Activated T-cell treated with anti-CD3 and anti-CD28 coated beads for 4 hours (primary cell): ENCODE measurements around the gene MIPOL1.
"Not testable (repeated sequence)": the region's sequence is repeated elsewhere in the genome, so short reads cannot be mapped to it uniquely, and the experiment has no call there.

Experiments used
- DNase-seq: peaks from one replicate; pipeline ENCODE4 v3.0.0-alpha.2; 2020

The MIPOL1 gene

DNA sequence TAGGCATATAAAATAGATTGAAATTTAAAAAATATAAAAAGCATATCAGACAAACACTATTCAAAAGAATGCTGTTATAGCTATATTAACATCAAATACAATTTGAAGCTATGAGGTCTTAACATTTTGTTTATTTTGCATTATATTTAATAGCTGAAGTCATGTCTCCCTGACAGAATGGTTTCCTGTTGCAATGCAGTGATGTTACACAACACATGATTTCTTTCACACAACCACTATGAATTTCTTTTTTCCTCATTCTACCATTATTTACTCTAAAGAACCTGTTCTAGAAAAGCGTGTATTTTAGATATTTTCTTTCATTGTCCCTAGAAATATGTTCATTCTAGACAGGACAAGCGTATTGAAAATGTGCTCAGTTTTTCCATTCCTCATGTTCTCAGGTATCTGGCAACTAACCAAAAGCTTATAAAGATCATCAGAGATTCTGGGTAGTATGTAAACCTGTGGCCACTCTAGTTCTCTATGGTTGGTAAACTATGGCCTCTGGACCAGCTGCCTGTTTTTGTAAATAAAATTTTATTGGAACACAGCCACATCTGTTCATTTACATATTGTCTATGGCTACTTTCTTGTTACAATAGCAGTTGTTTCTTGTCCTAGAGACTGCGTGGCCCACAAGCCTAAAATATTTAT is 213.5 kb downstream of the MIPOL1 start:
- no peak for DNase-seq

GRCh38 chr14:37413050-37413449 is 215.3 kb downstream of the MIPOL1 start:
- no peak for DNase-seq

DNA sequence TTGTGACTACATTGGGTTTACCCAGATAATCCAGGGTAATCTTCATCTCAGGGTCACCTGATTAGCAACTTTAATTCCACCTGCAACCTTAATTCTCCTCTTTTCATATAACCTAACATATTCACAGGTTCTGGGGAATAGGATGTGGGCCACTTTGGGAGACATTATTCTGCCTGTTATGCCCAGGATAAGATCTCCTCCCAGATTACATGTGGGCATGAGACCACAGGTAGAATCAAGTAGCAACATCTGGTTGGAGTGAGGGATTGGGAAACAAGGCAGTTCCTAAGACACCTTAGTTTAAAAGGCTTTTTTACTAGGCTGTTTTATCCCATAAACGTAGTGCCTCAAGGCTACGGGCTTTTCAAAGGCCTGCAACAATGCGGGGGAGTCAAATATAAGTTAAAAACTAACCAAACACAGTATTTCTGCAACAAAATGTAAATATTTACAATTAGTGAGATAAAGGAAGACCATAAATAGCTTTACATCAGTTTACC is 215.8 kb downstream of the MIPOL1 start:
- DNase-seq: no peak

GRCh38 chr14:37416264-37416663 is 218.5 kb downstream of the MIPOL1 start:
- DNase-seq: no peak

- DNase-seq: no peak
Measured at GRCh38 chr14:37417151-37417550, 219.4 kb downstream of the MIPOL1 start.

DNA sequence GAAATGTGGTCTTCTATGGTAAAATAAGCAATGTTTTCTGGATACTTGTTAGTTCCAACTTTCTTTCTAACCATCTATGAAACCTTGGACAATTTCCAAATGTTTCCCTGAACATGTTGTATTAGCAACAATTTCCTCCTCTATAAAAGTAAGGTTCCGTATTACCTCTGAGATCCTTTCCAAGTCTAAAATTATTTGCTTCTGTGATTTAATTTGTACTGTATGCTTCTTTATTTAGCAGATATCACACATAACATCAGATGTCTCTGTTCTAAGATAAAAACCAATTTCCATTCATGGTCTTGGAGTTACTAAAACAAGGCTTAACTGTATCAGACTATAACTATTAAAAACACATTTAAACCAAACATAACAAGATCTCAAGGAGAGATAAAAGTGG is 220.1 kb downstream of the MIPOL1 start:
- no peak for DNase-seq

- DNase-seq: no peak
Measured at GRCh38 chr14:37420622-37421021, 222.9 kb downstream of the MIPOL1 start.

DNA sequence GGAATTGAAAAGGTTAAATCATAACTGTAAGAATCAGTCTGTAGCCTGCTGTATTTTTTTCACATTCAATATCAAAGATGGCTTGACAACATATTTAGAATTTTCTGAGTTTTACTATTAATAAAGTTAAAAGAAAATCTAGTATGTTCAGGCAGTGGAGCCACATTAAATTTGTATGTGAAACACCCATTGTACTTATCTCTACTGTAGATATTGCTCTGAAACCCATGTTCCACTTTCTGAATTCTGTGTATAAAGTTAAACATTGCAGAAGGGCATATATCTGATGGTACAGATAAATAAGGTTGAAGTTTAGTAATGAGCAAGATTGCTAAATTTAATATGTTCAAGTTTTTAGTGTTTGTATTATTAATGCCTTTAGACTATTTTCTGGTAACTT is 224.6 kb downstream of the MIPOL1 start:
- DNase-seq: no peak

DNA sequence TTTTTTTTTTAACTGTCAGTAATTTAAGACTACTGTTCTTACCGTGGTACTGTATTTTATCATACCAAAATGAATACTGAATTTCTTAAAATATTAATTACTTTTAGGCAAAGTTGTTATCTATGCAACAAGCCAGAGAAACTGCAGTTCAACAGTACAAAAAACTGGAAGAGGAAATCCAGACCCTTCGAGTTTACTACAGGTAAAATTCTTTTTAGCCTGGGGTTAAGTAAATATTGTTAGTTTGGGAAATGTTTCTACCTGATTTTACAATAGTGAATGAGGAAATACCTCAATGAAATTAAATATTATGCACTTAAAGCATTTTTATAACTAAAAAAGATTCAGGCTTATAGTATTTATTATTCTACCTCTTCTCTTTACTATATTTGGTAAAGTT is 225.0 kb downstream of the MIPOL1 start:
- no peak for DNase-seq

DNA sequence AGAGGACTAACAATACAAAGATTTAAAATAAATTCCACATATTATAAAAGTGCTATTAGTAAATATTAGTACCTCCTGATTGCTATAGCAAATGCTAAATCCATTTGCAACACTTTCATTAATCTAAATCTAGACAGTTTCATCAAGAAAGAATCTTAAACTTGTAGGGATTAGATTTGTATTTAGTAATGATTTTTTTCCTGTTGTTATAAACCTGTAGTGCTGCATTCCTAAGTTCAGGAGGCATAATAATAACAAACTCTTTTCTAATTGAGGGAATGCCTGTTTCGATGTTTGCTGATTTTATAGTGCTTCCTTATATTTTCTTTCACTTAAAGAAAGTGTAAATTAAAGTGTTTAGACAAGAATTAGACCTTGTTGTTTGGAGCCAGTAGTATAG is 231.2 kb downstream of the MIPOL1 start:
- DNase-seq: no peak

GRCh38 chr14:37429618-37430017 is 231.9 kb downstream of the MIPOL1 start:
- no peak for DNase-seq

- no peak for DNase-seq
Measured at GRCh38 chr14:37434867-37435266, 237.1 kb downstream of the MIPOL1 start.

DNA sequence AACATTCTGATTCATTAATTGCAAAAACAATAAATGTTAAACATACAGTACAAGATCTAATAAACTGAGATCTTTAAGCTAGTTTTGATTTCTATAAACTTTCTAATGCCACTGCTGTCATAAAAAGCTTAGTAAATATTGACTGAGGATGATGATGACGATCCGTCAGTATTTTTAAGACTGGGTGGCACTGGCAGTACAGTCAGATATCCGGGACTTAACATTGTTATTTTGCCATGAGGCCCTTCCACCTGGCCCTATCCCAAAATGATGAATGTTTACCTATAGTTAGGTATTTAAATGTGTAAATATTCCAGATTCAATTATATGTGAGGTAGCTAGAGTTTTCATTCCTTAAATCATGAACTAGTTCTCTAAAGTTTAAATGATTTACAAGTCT is 238.8 kb downstream of the MIPOL1 start:
- DNase-seq: no peak

DNA sequence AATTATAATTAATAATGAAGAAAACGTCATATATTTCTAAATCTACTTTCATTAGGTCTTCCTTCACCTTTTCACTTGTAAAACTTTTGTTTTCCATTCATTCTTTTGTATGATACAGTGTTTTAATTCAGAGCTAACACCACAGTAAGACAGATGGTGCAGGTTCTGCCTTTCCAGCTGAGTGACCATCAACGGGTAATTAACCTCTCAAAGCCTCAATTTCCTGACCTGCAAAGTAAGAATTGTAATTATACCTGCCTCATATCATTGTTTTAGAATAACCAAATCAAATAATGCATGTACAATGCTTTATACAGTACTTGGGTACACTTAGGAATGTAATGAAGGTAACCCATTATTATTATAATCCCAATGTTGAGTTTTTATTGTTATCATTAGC is 239.8 kb downstream of the MIPOL1 start:
- no peak for DNase-seq

DNA sequence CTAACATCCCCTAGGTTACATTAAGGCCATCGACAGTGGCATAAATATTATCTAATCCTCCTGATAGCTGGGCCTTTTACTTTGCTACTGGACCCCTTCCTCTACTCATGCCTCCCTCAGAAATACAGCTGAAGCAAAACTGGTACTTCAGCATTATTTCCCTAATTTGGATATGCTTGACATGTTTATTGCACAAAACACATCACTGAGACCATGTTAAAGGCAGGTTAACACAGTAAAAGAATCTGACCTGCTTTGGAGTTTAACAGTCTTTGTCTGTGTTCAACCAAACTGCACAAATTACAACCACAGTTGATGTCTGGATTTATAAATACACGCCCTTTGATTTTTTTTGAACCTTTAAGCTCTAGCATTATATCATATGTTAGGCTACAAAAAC is 240.7 kb downstream of the MIPOL1 start:
- no peak for DNase-seq

DNA sequence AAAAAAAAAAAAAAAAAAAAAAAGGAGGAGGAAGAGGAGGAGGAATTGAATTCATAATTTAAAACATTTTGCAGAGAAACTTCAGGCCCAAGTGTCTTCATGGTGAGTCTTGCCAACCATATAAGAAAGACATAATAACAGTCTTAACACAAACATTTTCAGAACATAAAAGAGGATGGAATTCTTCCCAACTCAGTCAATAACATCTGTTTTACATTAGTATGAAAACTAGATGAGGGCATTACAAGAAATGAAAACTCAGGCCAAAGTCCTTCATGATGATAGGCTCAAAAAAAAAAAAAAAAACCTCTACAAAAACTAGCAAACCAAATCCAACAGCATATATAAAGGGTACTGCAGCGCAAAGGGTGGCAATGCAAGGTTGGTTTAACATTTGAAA is 245.7 kb downstream of the MIPOL1 start:
- no peak for DNase-seq

- DNase-seq: no peak
Measured at GRCh38 chr14:37447883-37448391, 250.2 kb downstream of the MIPOL1 start.

GRCh38 chr14:37452323-37452722 is 254.6 kb downstream of the MIPOL1 start:
- DNase-seq: no peak

DNA sequence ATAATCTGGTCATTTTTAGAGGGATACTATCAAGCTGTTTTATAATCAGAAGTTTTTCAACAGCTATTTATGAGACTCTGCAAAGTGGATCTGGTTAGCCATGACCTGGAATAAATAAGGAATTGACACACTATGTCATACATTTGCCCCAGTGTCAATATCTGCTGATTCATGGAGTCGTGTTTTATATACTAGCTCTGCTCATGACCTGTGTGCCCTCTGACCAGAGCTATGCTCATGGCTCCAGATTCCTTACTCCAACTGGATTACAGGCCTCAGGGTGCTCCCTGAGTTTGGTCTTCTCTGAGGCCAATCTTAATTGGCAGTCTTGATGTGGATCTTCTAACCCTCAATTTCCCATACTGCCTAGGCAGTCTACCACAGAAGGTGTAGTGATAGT is 256.2 kb downstream of the MIPOL1 start:
- DNase-seq: no peak

GRCh38 chr14:37457334-37457733 is 259.6 kb downstream of the MIPOL1 start:
- no peak for DNase-seq

- DNase-seq: not testable (repeated sequence)
Measured at GRCh38 chr14:37462426-37462825, 264.7 kb downstream of the MIPOL1 start.

DNA sequence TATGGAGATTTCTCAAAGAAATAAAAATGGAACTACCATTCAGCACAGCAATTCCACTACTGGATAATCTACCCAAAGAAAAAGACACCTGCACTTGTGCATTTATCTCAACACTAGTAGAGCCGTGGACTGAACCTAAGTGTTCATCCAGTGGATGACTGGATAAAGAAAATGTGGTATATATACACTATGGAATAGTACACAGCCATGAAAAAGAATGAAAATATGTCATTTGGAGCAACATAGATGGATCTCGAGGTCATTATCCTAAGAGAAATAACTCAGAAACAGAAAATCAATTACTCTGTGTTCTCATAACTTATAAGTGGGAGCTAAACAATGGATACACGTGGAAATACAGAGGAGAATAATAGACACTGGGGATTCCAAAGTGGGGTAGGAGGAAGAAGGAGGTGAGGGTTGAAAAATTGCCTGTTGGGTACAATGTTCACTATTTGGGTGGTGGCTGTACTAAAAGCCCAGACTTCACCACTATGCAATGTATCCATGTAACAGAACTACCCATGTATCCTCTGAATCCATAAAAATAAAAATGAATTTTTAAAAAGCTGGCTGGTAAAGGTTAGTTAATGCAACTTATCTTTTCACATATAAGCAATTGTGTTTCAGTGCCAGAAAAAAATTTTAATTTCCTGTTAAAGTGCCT is 266.6 kb downstream of the MIPOL1 start:
- DNase-seq: no peak

GRCh38 chr14:37466003-37466622 is 268.4 kb downstream of the MIPOL1 start:
- DNase-seq: no peak

DNA sequence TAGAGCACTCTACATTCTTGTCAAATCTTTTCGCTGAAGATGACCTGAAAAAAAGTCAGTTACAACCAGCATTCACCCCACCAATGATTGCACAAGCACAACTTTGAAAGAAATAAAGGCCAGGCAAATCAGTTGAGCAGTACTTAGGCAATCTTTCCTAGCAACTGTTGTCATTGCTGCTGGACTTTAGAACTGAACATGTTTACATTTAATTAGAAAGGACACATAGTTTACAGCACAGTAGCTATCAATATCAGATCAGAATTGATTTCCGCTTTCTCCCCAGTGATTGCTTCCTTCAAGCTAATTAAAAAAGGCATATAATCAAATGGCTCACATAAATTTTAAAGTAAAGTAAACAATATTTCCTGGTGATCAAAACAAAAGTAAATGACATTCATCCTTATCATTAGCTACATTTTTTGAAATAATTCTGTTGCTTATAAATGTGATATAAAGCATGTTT is 268.9 kb downstream of the MIPOL1 start:
- no peak for DNase-seq
